ENCODE data around the gene SOCS7.

The SOCS7 gene, protein sequence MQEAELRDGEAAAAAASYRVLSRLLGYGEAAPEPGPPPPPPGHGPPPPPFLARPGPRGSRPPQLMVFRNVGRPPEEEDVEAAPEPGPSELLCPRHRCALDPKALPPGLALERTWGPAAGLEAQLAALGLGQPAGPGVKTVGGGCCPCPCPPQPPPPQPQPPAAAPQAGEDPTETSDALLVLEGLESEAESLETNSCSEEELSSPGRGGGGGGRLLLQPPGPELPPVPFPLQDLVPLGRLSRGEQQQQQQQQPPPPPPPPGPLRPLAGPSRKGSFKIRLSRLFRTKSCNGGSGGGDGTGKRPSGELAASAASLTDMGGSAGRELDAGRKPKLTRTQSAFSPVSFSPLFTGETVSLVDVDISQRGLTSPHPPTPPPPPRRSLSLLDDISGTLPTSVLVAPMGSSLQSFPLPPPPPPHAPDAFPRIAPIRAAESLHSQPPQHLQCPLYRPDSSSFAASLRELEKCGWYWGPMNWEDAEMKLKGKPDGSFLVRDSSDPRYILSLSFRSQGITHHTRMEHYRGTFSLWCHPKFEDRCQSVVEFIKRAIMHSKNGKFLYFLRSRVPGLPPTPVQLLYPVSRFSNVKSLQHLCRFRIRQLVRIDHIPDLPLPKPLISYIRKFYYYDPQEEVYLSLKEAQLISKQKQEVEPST

DNA sequence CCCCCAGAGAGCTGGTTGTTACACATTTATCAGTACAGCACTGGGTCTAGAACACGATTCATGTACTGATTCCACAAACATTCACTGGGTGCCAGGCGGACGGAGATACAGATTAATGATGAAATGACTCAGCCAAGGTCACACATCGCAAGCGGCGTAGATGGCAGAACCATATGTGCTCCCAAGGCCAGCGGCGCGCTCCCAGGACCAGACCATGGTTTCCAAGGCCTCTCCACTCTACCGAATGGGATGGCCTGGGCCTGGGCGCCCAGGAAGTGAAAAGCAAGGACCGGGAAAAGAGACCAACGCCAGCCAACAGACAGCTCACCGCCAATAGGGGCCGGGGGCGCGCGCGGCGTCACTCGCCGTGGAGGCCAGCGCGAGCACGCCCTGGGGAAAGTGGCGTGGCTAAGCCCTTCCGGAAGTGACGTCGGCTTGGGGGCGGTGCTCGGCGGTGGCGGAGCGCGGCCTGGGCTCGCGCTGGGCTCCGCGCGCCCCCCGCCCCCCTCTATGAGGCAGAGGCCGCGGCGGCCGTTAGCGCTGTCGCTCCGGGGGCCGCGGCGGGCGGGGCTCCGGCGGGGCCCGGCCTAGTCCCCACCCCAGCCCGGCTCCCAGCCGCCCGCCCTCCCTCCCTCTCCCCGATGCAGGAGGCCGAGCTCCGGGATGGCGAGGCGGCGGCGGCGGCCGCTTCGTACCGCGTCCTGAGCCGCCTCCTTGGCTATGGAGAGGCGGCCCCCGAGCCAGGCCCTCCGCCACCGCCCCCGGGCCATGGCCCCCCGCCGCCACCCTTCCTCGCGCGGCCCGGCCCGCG is at the start of gene SOCS7:
TSS of gene SOCS7 (plus strand) at position 433 of the 811 bp plus-strand sequence. CDS start at position 642, 209 bp downstream.
- peak; percentile 96 for DNase-seq

DNA sequence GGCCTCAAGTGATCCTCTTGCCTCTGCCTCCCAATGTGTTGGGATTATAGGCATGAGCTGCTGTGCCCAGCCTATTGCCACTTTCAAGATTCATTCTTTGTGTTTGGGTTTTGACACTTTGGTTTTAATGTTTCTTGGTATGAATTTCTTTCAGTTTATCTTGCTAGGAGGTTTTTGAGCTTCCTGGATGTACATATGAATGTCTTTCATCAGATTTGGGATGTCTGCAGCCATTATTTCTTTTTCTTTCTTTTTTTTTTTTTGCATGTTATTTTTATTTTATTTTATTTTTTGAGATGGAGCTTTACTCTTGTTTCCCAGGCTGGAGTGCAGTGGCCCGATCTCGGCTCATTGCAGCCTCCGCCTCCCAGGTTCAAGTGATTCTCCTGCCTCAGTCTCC is 36.1 kb upstream of the SOCS7 start:
- no peak for DNase-seq

DNA sequence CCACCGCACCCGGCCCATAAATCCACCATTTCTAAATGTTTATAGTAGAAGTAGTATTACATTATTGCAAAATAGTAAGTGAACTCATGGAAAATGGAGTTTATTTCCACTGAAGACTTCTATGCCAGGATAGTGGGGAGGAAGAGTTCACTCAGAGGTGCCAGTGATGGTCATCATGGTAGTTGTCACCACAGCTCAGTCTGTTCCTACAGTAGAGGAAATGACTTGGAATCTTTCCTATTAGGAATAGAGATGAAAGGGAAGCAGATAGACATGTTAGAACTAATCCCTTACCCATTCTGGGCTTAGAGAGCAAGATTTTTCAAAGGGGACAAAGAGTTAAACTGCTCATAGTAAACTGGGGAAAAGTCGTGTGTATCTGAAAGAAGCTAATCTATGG is 34.6 kb upstream of the SOCS7 start:
- no peak for DNase-seq

DNA sequence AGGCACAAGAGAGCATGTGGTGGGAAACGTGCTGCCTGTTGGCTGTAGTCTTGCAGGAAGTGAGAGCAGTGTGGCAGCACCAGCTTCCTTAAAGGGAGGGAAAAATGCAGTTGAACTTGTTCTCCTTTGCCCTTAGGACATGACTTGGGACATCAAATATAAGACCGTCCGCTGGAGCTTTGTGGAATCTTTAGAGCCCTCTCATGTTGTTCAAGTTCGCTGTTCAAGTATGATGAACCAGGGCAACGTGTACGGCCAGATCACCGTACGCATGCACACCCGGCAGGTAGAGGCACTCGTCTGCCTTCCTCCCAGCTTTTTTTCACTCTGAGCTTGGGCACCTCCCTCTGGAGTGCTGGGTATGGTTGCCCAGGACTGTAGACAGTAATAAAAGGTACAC is 31.2 kb upstream of the SOCS7 start:
- DNase-seq, result no peak

GRCh38 chr17:38322156-38322779 is 29.4 kb upstream of the SOCS7 start:
- DNase-seq, result peak; percentile 52

DNA sequence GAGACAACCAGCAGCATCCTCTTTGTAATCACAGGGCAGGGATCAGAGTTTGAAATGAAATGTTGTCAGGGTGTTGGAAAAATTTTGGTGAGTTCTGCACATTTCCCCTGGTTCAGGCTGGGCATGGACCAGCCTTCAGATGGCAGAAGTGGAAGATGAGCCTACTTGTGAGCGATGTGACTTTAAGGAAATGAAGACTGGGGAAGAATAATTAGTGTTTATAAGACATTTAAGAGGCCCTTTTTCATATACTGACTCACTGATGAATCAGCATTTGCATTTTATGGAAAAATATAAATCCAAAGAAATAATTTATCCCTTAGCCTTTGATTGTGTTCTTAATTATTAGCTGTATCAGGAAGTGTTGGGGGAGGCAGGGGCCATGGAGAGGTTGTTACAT is 28.7 kb upstream of the SOCS7 start:
- DNase-seq, result no peak

DNA sequence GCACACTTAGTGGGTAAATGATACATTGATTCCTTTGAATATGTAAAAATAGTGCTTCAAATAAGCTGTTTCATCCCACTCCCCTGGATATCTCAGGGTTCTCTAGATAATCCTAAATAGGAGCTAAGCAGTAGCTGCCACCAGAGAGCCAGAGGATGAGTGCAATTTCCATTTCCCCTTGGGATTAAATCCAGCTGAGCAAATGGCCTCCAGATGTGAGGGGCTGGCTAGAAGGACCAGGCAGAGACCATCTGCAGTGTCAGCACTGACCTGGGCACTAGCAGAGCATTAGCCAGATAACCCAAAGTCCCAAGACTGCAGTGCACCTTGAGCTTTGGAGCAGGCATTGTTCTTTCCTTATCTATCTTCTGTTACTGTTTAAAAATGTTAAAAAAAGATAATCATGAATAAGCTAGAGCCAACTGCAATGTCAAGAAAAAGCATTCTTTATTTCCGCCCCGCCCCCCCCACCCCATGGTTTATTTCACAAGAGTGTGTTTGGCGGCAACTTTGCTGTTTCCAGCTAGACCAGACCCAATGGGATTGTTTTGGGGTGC is 27.4 kb upstream of the SOCS7 start:
- DNase-seq, result no peak

- no peak for DNase-seq
Measured at GRCh38 chr17:38324772-38325171, 26.9 kb upstream of the SOCS7 start.

GRCh38 chr17:38325221-38325851 is 26.3 kb upstream of the SOCS7 start:
- no peak for DNase-seq

DNA sequence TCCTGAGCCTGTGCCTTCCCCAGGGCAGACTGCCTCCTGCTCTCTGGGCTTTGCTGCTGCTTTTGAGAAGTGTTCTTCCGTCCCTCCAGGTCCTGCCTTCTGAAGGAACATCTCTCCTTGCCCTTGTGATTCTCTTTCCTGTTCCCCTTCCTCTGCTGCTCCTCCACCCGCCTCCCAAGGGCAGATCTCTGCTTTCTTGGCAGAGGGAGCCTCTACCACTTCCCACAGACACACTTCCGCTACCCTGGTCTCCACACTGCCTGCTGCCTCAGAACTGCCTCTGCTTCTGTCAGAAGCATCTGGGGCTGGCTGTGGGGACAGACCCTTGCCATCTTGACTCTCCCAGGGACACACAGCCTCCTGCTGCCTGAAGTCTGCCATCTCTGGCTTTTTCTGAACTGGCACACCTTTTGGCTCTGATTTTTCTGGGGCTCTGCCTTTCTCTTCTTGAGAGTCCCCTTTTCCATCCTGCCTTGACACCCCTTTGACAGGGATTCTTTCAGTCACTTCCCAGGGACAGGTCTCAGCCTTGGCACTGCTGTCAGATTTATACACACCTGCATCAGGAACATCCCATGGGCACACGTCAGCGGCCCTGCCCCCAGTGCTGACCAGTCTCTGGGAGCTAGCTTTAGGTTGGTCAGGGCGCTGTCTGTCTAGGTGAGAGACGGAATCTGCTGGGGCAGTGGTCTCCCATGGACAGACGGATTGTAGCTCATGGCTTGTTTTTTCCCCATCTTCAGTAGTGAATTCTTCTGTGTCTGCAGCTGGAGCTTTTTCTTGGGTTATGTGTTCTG is 24.4 kb upstream of the SOCS7 start:
- DNase-seq, result peak; percentile 49

DNA sequence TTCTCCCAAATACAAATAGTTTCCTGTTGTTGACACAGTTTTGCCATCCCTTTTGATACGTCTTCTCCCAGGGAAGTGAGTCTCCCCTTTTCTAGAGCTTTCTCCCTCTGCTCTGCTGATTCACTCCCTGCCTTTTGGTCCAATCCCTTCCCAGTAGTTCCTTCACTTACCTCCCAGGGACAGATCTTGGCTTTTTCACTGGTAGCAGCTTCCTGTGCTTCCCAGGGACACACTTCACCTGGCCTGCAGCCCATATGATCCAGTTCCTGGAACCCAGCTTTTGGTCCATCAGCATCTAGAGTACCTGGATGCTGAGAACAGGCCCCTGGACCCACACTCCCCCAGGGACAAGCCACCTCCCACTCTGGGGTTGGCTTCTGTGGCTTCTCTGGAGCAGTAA is 23.7 kb upstream of the SOCS7 start:
- DNase-seq, result no peak

DNA sequence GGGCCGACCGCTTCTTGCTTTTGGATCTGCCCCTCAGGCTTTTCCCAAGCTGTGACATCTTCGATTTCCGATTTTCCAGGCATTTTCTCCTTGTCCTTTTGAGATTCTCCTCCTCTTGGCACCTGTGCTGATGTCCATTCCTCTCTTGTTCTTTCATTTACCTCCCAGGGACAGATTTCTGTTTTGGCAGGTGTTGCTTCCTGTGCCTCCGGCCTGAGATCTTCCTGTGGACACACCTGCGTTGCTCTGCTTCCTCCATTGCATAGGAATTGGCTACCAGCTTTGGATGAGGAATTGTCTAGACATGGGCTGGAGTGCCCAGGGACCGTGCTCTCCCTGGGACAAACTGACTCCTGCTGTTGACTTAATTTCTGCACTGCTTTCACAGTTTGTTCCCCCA is 23.0 kb upstream of the SOCS7 start:
- DNase-seq, result no peak

DNA sequence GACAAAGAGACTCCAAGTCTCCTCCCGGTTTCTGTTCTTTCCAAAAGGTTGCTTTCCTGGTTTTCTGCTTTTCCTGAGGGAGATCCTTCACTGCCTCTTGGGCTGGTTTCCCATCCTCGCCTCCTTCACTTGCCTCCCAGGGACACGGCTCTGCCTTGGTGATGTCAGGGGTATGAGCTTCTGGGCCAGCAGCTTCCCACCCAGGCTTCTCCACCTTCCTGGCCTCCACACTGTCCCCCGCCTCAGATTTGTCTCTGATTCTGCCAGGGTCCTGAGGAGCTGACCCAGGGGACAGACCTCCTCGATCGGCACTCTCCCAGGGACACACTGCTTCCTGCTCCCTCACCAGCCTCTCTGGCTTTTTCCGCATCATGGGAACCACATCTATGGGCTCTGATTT is 22.4 kb upstream of the SOCS7 start:
- DNase-seq, result no peak

DNA sequence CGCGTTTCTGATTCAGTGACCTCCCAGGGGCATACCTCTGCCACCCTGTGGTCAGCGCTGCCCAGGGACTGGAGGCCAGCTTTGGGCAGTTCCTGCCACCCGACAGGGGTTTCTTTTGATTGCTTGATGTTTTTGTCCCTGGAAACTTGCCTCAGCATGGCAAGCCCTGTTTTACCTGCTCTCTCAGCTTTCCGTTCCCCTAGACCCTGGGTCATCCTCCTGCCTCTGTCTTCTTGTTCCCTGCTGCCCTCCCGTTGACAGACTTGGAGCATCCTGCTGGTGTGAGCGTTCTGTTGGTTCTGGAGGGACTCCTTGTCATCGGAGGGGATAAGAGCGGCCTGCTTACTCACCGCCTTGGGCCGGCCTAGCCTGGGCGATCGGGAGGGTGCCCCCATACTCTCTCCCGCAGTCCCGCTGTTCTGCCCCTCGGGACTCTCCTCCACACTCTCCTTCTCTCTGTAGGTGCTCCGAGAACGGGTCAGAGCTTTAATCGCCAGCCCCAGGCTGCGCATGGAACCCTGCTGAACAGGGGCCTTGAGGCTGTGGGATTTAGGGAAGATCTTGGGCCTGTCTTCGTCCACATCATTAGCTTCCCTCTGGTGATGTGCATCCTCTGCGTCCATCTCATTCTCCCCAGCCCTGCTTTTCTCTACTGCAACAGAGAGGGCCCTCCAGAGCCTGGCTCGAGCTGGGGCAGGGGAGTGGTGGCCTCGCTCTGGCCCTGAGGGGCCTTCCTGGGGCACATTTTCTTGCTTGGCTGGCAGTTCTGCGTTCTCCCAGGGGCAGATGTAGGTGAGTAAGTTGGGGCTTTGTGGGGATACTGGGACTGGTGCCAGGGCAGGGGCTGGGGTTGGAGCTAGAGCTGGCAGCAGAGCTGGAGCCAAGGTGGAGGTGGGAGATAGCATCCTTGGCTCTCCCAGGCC is 21.6 kb upstream of the SOCS7 start:
- no peak for DNase-seq

- no peak for DNase-seq
Measured at GRCh38 chr17:38330941-38331411, 20.7 kb upstream of the SOCS7 start.

DNA sequence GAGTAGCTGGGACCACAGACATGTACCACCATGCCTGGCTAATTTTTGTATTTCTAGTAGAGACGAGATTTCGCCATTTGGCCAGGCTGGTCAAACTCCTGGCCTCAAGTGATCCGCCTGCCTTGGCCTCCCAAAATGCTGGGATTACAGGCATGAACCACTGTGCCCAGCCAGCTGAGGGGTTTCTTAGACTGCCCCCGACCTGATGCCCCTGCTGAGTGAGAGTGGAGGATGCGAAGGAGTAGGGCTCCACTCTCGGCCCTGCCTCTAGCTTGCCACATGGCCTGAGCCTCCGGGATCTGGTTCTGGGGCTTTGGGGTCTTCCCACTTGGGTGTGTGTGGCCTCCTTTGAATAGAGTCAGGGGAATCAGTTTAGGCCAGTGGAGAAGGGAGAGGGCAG is 18.9 kb upstream of the SOCS7 start:
- DNase-seq, result no peak

DNA sequence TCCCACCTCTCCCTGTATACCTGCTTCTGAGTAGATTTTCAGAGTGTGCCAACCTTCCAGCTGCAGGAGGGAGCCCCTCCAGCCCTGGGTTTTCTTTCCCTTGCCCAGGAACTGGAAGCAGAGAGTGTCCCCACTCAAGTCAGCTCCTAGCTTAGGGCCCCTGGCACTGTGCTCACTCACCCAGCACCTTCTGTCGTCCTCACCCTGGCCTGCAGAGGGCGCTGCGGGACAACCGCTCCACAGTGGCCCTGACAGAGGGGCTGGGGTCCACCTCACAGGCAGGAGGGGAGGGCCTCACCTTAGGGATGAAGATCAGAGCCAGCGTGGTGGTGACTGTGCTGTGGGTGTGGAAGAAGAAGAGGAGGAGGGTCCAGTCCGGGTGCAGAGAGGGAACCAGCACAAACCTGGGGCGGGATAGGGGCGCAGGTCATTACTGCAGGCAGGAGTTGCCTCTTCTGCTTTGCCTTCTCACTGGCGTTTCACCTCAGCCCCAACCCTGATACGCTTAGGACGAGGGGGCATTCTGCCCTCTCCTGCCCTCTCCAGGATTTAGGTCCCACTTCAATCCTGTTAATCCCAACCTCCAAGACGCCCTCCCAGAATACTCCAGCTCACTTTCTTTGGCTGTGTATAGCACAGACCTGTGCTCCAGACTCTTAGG is 17.9 kb upstream of the SOCS7 start:
- no peak for DNase-seq

DNA sequence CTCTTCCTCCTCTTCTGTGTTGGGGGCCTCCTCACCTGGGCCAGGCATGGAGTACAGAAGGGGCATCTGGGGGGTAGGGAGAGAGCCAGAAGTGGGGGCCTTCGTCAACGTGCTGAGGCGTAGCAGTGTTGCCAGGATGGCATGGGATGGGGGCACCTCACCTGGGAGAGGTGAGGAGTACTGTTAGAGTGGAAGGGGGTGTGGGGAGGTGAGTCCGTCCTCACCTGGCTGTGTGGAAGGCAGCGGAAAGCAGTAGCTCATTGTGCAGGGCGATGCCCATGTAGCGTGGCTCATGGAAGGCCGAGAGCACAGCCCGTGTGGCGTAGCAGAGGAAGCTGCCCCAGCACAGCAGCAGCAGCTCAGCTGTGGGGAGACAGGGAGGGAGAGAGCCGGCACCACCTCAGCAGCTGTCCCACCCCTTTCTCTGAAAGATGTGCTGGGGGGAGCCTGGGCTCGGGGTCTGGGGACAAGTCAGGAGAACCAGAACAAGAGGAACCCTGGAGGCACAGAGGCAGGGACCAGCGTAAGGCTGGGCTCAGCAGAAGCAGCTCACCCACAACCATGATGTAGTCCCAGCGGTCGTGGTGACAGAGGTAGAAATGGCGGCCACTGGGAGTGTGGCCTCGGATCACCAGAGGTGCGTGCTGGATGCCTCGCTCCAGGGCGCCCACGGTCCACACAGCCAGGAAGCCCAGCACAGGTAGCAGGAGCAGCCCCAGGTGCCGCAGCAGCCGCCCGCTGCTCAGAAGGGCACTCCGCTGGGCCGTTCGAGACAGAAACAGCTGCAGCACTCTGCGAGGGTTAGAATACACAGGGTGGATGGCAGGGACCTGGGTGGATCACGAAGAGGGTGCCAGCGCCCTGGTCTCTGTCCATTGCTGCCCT is 16.9 kb upstream of the SOCS7 start:
- no peak for DNase-seq

GRCh38 chr17:38336838-38337237 is 14.8 kb upstream of the SOCS7 start:
- no peak for DNase-seq

Data from femur (tissue), 1 donor.